SIG-M5 (cell line): ENCODE measurements around the gene C12orf43.
A peak's percentile ranks its signal among the peaks of the same experiment; 100 is the strongest.
"Not testable (repeated sequence)": the region's sequence is repeated elsewhere in the genome, so short reads cannot be mapped to it uniquely, and the experiment has no call there.

Experiments used
- DNase-seq: peaks from one replicate; lab custom pipeline; 2025; lab: John Stamatoyannopoulos, UW

The C12orf43 gene

GRCh38 chr12:121015825-121016766 is at the start of gene C12orf43:
Gene C12orf43, minus strand, starts transcription at chr12:121016487. Its CDS starts 13 bp downstream, at chr12:121016474.
- DNase-seq: peak; percentile 65

GRCh38 chr12:121065345-121065744 is 49.1 kb upstream of the C12orf43 start:
- DNase-seq: no peak

- not testable (repeated sequence) for DNase-seq
Measured at GRCh38 chr12:121064586-121064985, 48.3 kb upstream of the C12orf43 start.

GRCh38 chr12:121064116-121064515 is 47.8 kb upstream of the C12orf43 start:
- no peak for DNase-seq

- no peak for DNase-seq
Measured at GRCh38 chr12:121062391-121063045, 46.2 kb upstream of the C12orf43 start.

GRCh38 chr12:121061831-121062230 is 45.5 kb upstream of the C12orf43 start:
- no peak for DNase-seq

GRCh38 chr12:121060149-121061001 is 44.1 kb upstream of the C12orf43 start:
- no peak for DNase-seq

GRCh38 chr12:121059031-121059898 is 43.0 kb upstream of the C12orf43 start:
- no peak for DNase-seq

- DNase-seq: no peak
Measured at GRCh38 chr12:121057794-121058193, 41.5 kb upstream of the C12orf43 start.

GRCh38 chr12:121053706-121054105 is 37.4 kb upstream of the C12orf43 start:
- DNase-seq: no peak

- no peak for DNase-seq
Measured at GRCh38 chr12:121050725-121051124, 34.4 kb upstream of the C12orf43 start.

- no peak for DNase-seq
Measured at GRCh38 chr12:121048442-121048841, 32.2 kb upstream of the C12orf43 start.

GRCh38 chr12:121047400-121047799 is 31.1 kb upstream of the C12orf43 start:
- DNase-seq: not testable (repeated sequence)

GRCh38 chr12:121043067-121043466 is 26.8 kb upstream of the C12orf43 start:
- no peak for DNase-seq

GRCh38 chr12:121038861-121039668 is 22.8 kb upstream of the C12orf43 start, which contains the start of gene OASL:
Gene OASL, minus strand, starts transcription at chr12:121039246. Its CDS starts 275 bp downstream, at chr12:121038971.
- DNase-seq: no peak

- DNase-seq: no peak
Measured at GRCh38 chr12:121036810-121037326, 20.6 kb upstream of the C12orf43 start.

GRCh38 chr12:121034616-121035305 is 18.5 kb upstream of the C12orf43 start:
- no peak for DNase-seq

- DNase-seq: no peak
Measured at GRCh38 chr12:121033625-121034349, 17.5 kb upstream of the C12orf43 start.
